H1 (cell line): ENCODE measurements around the gene LRP3. TPM values are rescaled to one million over a fixed set of nuclear protein-coding genes. Genes with fewer than 3 reads are reported as not detected.

Experiments
- CTBP2 ChIP-seq: IDR thresholded peaks from 2 replicates; pipeline ENCODE4 v1.7.0; 2011; ENCODE audit warnings: borderline replicate concordance, mild to moderate bottlenecking, moderate library complexity, mixed read lengths, low read length; ENCODE audit not compliant: insufficient read depth, insufficient read length
- FOSL1 ChIP-seq: IDR thresholded peaks from 2 replicates; pipeline ENCODE4 v1.6.1; 2011; ENCODE audit warnings: mild to moderate bottlenecking, low read depth, low read length, moderate library complexity; ENCODE audit not compliant: insufficient read depth
- KDM4A ChIP-seq: IDR thresholded peaks from one replicate; pipeline ENCODE4 v1.7.1; 2012; ENCODE audit warnings: low read depth, mild to moderate bottlenecking, moderate library complexity, low read length, inconsistent platforms; ENCODE audit not compliant: severe bottlenecking
- MAX ChIP-seq: IDR thresholded peaks from 2 replicates; pipeline ENCODE4 v1.6.1; 2012; ENCODE audit warnings: inconsistent platforms
- POLR2AphosphoS5 ChIP-seq: IDR thresholded peaks from 2 replicates; pipeline ENCODE4 v1.6.1; 2011; ENCODE audit warnings: low read depth, low read length
- SIRT6 ChIP-seq: IDR thresholded peaks from one replicate; pipeline ENCODE4 v1.7.1; 2012; ENCODE audit warnings: low read length, inconsistent platforms
- polyA plus RNA-seq, 7 experiments: library from polyadenylated mRNA; depleted of rRNA in 3 of 7; stranded (reverse) in 5 of 7; unstranded in 2 of 7; fragments of >200 nt in 5 of 7; fragments of 200-250 nt in 2 of 7; gene quantifications; 1 replicate in 5 of 7; 2 replicates in 1 of 7; 4 replicates in 1 of 7; pipeline versions ENCODE4 v1.2.1 to v1.2.3, GENCODE V29; 2011 to 2013; ENCODE audit warnings: missing spikeins in 2 of 7, mixed read lengths in 2 of 7
- total RNA-seq: library from RNA; stranded (reverse); fragmentation: NEBNext Ultra II Directional; extraction: Animal tissue kit (Norgen Biotek cat#: 25700); gene quantifications from 2 replicates; pipeline ENCODE4 v1.2.1, GENCODE V29; 2021

The LRP3 gene
- total and polyA plus RNA-seq, 2 of the 8 experiments (the other 6 are each of a cell fraction or from before 2014, with no cell fraction given): 30.3 to 33.7 TPM

- peak; percentile 62; the same call in 1 of the 2 replicates for TF ChIP-seq POLR2AphosphoS5
- TF ChIP-seq FOSL1: no peak
- TF ChIP-seq KDM4A: peak; percentile 3
- TF ChIP-seq SIRT6: no peak
- no peak for TF ChIP-seq CTBP2
- TF ChIP-seq MAX: peak; percentile 6; the same call in 1 of the 2 replicates
Observed at GRCh38 chr19:33226550-33227241, 32.6 kb downstream of the LRP3 start (continued).
